Iris pigment epithelial cell (primary cell): ENCODE results near the gene SLC6A3.
"Not testable (repeated sequence)": the region's sequence is repeated elsewhere in the genome, so short reads cannot be mapped to it uniquely, and the experiment has no call there.

Source experiments
- DNase-seq: peaks from one replicate; pipeline ENCODE4 v3.0.0-alpha.2; 2011; ENCODE audit warnings: low read depth

The SLC6A3 gene

DNA sequence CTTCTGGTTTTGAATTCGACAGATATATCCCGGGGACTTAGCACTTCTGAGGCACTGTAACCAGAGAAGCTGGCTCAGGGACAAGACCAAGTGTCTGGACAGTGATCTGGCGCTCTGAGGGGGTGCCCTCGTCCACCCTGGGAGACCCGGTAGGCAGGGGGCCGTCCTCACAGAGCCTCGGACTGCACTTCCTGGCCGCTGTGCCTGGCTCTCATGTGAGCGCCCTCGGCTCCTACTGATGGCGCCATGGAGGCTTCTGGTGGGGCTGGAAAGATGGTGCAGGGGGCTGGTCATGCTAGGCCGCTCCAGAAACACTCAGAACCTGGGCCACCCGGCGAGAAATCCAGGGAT lies 18.8 kb upstream of the SLC6A3 start:
- no peak for DNase-seq

DNA sequence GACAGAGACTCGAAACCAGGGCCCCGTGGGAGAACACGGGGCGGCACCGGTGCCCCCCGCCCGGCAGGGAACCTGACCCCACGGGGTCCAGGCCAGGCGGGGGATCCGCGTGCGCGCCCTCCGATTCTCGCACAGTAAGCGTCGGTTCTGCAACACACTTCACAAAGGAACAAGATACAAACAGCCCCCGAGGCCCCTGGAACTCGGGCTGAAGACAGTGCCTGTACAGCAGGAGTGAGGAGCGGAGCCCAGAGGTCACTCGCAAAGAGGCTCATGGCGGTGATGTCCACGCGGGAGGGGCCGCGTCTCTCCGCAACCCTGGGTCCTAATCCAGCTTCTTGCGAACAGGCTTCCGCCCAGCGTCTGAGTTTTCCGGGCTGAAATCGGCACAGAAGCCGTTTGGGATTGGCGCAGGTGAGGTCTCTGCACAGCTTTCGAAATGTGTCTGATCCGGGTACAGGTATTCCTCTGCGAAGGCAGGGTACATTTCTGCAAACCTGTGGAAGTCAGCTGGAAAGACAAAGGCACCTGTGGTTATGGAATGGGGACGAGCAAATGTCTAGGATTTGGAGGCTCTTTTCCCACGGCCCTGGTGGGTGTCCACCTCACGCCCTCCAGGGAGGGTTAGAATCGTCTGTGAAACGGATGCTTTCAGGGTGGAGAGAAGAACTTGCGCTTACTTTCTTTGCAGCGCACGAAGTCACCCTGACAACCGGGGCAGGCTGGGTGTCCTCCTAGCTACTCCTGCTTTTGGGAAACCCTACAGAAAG lies 18.3 kb upstream of the SLC6A3 start:
- no peak for DNase-seq

DNA sequence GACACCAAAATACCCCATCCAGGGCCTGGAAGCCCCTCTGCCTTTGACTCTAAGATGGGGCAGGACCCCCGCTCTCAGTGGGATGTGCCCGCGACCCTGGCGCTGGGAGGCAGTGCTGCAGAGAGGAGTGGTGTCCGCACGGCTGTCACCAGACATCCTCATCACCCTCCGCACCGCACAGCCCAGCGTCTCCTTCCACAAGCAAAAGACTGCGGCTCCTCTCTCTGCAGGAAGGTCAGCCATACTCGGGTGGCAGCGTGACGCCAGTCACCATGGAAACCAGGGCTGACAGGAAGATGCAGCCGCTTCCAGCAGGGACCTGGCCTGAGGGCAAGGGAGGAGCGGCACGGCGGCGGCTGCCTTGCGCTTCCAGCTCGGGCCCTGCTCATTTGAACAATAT lies 17.1 kb upstream of the SLC6A3 start:
- no peak for DNase-seq

DNA sequence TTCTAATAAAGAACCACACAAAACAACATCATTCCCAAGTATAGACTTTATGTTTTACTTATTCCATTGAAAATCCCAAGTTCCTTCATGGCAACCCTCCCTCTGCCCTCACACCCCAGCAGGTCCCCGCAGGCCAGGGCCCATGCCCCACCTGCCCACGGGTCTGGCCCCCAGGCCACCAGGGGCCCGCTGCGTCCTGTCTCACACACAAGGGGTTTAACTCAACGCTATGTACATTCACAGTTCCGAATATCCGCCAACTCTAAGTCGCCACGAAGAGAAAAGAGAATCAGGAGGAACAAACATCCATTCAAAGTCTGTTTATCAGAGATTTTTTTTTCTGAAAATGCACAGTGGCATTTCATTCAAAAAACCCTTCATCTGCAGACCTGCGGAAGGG lies 16.2 kb upstream of the SLC6A3 start:
- DNase-seq, result no peak

DNA sequence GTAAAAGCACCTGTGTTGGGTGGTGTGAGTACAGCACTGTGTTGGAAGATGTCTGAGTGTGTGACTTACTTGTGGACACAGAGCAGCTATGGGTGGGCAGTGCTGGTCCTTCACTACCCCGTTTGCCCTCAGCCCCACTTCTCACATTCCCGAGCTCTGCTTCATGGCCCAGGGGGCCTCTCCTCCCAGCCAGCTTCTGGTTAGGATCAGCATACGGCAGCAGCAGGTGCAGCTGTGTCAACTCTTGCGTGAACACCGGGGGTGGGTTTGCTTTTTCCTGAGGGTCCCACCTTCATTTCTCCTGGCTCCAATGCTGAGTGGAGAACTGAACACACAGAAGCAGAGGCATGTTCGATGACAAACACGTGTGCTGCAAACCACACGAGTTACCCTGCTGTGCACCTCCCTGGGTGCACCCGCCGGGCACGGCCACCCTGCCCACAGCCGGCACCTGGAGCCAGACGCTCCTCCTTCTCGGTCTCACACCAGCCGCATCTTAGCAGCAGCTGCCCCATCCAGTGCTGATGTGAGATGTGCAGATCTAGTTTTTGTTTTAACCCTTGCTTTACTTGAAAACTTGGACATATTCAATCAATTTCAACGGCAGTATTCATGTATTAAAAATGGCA lies 14.9 kb upstream of the SLC6A3 start:
- DNase-seq, result no peak

DNA sequence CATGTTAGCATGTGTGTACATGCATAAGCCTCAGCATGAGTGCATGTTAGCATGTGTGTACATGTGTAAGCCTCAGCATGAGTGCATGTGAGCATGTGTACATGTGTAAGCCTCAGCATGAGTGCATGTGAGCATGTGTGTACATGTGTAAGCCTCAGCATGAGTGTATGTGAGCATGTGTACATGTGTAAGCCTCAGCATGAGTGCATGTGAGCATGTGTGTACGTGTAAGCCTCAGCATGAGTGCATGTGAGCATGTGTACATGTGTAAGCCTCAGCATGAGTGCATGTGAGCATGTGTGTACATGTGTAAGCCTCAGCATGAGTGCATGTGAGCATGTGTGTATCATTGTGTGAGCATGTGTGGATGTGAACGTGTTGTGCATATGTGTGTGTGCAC lies 14.2 kb upstream of the SLC6A3 start:
- DNase-seq, result not testable (repeated sequence)

DNA sequence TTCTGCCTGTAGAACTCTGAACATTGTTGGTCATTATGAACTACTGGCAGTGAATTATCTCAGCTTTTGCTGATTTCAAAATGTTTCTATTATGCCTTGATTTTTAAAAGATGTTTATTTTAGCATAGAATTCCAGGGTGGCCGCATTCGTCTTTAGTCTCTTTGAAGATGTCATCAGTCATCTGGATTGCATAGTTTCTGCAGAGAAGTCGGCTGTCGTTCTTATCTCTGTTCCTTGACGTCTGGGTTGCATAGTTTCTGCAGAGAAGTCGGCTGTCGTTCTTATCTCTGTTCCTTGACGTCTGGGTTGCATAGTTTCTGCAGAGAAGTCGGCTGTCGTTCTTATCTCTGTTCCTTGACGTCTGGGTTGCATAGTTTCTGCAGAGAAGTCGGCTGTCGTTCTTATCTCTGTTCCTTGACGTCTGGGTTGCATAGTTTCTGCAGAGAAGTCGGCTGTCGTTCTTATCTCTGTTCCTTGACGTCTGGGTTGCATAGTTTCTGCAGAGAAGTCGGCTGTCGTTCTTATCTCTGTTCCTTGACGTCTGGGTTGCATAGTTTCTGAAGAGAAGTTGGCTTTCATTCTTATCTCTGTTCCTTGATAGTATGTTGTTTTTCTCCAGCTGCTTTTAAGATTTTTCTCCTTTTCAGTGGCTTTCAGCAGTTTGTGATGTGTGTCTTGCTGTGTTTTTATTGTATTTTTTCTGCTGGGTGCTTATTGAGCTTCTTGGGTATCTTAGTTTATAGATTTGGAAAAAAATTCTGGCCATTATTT lies 11.1 kb upstream of the SLC6A3 start:
- not testable (repeated sequence) for DNase-seq

DNA sequence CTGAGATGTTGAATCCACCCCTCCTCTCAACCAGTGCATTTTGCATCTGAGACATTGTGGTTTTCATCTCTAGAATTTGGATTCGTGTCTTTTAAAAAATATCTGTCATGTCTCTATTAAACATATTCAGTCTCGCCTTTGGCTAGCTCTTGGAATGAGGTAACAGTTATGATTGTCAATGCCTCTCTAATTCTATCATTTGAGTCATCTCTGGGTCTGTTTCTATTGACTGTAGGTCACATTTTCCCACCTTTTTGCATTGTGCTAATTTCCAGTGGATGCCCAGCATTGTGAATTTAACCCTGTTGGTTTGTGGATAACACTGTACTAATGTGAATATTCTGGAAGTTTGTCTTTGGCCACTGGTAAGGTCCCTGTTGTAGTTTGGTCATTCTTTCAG lies 8.4 kb upstream of the SLC6A3 start:
- no peak for DNase-seq

DNA sequence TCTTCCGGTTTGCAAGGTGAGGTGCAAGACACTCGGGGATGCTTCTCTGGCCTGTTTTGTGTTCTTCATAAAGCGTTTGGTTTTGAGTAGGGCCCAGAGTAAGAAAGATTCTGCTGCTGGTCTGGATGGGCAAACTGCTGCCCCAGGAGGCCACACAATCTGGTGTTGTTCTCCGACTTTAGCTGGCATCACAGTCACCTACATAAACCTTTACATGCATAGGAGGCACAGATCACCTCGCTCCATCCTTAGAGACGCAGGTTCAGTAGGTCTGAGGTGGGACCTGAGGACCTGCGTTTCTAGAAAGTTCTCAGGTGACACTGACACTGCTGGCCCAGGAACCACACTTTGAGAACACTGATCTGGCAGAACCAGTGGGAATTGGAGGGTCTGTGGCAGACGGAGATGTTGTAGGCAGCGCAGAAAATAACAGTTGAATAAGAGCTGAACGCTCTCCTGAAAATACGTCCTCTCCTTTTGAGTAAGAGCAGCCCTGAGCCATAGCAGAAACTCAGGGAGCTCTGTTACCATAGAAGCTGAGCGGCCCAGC lies 3.9 kb upstream of the SLC6A3 start:
- no peak for DNase-seq

DNA sequence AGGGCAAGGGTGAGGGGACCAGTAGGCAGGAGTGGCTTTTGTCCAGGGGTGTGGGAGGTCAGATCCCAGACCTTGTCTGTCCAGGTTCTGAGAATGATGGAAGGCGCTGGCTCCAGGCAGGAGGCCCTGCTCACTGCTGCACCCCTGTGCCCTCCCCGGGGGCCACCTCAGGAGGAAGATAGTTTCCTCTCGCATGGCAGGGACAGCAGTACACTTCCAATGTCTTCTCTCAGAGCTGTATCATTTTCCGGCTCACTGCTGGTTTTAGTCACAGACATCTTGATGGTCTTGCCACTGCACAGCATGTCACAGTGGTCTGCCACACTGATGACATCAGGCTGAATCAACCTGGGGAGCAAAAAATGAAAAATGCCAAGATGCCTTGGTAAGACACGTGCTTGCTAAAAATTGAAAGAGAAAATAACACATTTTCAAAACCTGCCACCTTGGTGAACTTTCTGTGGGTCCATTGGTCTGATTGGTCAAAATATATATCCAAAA lies 3.3 kb upstream of the SLC6A3 start:
- no peak for DNase-seq

DNA sequence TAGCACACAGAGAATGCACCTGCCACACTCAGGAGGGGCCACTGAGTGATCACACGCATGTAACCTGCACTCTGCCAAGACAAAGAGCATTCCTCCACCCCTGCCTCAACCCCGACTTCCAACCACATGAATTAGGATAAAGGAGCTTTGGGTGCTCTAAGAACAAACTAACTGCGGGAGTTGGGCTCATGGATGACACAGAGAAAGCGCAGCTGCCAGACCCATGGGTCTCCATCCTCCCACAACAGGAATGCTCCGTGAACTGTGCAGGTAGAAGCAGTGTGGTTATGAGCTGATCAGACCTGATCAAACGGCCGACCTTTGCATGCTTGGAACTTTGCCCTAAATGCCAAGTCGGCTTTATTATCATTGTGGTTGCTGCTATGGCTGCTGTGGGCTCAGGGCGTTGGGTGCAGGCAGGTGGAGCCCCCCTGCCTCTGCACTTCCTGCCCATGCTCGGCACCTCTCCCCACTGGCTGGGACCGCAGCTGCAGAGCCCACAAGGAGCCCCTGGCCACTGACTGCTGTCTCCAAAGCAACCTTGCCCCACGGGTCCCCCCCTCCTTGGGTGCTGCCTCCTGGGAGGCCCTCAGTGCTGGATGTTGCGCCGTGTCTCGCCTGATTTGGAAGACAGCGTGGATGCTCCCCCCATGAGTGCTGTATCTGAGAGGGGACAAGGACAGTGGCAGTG lies 2.6 kb upstream of the SLC6A3 start:
- no peak for DNase-seq

DNA sequence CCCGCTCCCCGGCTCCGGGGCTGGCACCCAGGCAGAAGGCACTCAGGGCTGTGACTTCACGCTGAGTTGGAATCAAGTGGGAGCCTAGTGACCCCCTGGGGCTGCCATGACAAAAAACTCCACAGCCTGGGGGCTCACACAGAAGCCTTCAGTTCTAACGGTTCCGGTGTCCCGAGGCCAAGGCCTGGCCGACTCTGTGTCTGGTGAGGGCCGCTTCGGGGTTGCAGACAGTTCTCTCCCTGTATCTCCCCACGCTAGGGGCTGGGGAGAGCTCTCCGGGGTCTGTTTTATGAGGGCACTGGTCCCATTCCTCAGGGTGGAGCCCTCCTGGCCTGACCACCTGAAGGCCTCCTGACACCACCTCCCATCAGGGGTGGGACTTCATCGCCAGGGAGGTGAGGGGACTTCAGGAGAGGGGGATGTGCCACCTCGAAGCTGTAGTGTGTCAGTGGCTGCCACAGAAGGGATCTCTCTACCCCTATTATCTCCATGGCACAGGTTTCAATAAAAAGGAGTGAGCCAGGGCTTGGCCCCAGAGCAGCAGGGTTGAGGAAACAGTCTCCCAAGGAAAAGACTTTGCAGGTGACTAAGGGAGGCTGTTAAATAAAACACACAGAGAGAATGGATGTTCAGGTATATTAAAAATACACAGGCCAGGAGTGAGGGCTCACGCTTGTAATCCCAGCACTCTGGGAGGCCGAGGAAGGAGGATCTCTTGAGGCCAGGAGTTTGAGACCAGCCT lies 1.5 kb upstream of the SLC6A3 start:
- DNase-seq, result no peak

DNA sequence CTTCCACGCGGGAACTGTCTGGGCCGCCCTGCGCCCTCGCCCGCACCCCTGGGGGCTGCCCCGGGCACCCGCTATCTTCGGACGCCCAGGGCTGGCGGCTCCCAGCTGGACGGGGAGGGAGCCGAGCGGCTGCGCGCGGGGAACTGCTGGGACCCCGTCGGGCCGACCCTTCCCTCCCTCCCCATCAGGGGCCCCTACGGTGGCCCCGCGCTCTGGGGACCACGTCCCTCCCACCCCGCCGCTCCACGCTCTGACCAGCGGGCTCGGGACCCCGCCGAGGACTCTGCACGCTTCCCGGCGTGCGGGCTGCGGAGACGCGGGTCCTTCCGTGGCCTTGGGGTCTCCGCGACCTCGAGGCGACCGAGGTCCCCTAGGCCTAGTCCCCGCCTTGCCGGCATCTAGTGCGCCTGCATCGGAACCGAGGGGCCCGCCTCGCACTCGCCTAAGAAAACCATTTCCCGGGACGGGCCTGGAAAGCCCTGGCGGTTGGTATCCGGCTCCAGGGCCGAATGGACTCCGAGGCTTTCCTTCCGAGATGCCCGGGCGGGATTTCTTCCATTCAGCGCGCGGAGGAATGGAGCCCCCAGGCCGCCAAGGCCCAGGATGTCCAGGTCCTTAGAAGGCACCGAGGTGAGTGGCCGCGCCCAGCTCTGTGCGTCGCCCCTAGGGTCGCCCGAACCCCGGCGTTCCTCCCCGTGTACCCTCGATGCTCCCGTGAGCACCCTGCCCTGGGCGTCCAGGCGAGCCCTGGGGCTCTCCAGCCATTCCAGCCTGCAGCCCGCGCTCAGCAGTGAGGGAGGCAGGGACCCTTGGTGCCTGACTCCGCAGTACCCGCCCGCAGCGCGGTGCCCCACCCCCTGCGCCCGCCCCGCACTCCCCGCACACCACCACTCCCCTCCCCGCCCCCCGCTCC lies 705 bp upstream of the SLC6A3 start:
- DNase-seq, result no peak

DNA sequence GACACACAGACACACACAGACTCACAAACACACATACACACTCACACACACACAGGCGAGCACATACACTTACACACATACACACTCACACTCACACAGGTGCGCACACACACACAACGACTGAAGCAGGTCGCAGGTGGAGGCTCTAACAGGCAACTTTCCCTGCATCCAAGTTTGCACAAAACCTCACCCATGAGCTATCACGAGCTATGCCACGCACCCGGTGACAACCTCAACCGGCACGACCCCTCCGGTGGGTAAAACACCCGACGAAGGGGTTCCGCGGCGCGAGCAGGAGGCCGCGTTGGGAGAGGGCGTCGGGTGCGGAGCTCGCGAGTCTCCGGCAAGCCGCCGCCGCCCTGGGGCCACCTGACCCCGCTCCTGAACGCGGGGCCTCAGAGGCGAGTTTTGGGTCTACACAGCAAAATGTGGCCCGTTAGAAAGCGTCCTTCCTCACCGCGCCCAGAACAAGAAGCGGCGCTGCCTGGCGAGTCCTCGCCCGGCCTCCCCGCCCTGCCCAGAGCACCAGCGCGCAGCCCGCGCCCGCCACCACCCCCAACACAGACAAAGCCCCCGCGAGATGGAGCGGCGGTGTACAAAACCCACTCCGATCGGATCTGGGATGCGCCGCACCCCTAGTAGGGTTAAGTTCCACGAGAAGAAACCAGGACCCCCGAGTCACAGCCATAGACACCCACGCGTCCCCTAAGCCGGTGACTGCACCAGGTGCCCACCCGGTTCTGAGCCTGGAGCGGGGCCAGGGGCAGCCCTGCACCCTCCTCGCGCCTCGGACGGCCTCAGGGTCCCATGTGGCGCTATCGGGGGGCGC lies 665 bp downstream of the SLC6A3 start:
- no peak for DNase-seq

DNA sequence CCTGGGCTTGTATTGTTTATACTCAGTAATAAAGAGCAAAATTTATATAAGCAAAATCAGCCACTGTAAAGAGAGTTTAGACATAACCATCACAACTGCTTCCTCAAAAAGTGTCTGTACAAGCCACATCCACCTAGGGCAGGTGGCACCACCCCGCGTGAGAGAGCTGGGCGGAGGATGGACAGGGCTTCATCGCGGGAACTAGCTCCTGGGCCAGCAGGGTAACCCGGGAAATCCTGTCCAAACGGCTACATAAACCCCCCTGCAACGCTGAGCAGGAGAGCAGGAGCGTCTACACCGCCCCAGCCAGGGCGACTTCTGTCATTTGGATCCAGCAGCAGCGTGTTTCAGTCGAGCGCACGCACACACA lies 1.3 kb downstream of the SLC6A3 start:
- DNase-seq, result no peak

DNA sequence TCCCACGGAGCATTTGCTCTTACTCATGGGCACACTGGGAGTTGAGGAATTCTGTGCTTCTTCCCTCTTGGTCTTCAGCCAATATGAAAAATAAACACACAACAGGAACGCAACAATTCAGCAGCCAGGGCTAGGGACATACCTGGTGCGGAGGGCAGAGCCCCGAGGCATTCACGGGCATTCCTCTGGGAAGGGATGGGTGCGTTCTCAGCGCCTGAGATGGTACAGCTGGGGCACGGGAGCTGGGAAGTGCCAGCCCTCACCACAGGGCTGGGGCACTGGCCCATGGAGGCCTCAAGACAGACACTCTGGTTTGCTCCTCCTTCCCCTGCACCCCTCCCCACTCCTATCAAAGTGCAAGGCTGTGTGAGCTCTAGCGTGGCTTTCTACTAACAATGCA lies 2.1 kb downstream of the SLC6A3 start:
- DNase-seq, result no peak

DNA sequence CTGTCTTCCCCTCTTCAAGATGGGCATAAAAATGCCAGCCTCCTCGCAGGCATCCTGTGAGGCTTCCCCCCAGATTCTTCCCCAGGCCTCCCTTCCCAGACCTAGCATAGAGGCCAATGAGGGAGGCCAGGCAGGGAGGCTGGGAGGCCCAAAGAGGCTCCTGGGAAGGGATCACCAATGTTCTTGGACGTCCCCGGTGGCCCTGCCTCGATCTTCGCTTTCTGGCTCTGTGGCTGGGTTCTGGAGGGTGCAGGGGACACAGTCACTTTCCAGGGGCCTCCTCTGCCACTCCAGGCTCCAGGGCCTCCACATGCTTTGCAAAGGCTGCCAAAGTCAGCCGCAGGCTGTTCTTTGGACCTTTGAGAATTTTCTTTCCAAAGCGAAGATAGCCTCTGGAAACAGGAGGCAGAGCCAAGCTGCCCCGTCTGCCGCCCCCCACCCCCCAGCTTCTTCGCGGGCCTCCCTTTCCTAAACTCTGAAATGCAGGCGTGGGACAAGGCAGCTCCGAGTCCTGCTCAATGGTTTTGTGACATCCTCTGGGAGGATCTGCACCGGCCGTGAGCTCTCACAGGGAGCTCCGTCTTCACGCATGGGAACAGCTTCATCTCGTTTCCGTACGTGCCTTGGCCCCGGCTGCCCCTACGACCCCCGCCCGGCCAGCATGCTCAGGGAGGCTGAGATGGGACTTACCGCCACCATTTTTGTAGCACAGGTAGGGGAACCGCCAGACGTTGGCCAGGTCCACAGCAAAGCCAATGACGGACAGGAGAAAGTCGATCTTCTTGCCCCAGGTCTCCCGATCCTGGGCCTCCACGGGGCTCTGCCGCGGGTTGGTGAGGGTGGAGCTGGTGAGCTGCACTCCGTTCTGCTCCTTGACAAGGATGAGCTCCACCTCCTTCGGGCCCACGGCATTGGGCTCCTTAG lies 2.8 kb downstream of the SLC6A3 start:
- no peak for DNase-seq

DNA sequence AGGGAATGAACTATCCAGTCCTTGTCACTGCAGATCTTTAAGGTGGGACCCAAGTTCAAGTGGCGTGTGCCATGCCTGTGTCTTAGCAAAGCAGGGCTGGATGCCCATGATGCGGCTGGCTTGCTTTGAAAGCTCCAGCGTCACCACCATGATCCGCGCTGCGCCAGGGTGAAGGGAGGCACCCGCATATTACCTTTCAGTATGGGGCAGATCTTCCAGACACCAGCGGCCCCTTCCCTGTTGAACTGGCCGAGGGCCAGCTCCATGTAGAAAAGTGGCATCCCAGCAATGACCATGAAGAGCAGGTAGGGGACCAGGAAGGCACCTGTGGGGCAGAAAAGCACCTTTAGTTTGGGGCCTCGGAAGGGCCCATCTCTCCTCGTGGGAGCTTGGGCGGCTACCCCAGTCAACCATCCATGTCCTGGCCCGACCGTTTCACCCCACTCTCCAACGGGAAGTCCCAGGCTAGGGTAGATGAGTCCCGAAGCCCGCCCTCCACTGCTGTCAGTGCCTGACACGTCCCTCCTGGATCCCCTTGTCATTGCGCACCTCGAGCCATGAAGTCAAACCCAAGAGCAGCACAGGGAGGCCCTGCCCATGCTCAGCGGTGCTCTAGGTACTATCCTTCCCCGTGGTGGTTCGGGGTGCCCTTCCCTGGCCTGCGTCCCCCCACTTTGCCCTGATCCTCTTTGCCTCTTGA lies 3.9 kb downstream of the SLC6A3 start:
- DNase-seq, result no peak
